Stomach smooth muscle (tissue), 2 donors: Measurements from ENCODE around the gene EPHB4.
A peak's percentile ranks its signal among the peaks of the same experiment; 100 is the strongest.

Source experiments
- H3K27ac ChIP-seq: one replicate; pipeline ENCODE4 v1.7.0; 2013; ENCODE audit warnings: mild to moderate bottlenecking, low read length, inconsistent platforms
- H3K27me3 ChIP-seq, 2 donors: one replicate each; pipeline ENCODE4 v1.7.0; 2013; ENCODE audit warnings: low read length in 2 of 2; ENCODE audit not compliant: insufficient read depth in 2 of 2, control insufficient read depth in 1 of 2
- H3K36me3 ChIP-seq, 2 donors: one replicate each; pipeline ENCODE4 v1.7.0; 2013; ENCODE audit warnings: low read length in 2 of 2; ENCODE audit not compliant: control insufficient read depth in 2 of 2, insufficient read depth in 2 of 2
- H3K4me1 ChIP-seq: one replicate; pipeline ENCODE4 v1.7.0; 2013; ENCODE audit warnings: low read length; ENCODE audit not compliant: control insufficient read depth, insufficient read depth
- H3K4me3 ChIP-seq, 2 donors: one replicate each; pipeline ENCODE4 v1.7.0; 2013; ENCODE audit warnings: low read length in 2 of 2
- H3K9ac ChIP-seq, 2 donors: one replicate each; pipeline ENCODE4 v1.7.0; 2013; ENCODE audit warnings: low read length in 2 of 2, mild to moderate bottlenecking in 1 of 2
- H3K9me3 ChIP-seq, 2 donors: one replicate each; pipeline ENCODE4 v1.7.0; 2013; ENCODE audit warnings: low read length in 2 of 2; ENCODE audit not compliant: control insufficient read depth in 2 of 2
- donor health status: healthy.
- donor health status: Pancreatic carcinoma.

Gene EPHB4

DNA sequence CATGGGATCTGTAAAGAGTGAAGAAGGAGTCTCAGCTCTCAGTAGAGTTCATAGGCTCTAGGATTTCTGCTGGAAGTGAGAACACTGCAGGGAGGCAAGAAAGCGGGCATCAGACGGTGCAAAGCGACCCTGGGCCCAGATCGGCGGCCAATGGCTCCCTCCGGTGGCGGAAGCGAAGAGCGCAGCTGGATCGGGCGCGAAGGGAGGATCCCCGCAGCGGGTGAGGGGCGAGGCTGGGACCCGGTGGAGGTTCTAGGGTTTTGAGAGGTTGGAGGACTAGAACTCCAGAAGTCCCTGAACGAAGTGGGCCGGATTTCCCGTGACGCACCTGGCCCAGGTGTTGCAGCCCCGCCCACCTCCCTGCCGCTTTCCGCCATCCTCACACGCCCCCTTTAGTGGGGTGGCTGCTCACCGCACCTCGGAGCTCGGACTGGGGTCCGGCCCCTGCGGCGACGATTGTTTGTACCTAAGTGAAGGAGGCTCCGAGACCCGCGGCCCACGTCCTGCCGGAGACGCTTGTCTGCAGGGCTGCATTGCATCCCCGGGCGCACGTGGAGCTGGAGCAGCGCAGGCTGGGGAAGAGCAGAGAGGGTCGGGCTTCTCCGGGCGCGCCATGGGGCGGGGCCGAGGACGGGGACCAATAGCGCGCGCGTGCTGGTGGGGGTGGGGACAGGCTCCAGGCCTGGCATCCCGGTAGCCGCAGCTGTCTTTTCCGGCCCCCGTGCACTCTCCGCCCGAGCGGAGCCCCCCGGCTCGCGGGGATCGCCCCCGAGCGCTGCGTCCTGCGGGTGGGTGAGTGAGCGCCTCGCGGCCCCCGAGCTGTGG, 24.9 kb upstream of the EPHB4 start, which contains the start of gene SLC12A9:
SLC12A9 (plus strand) TSS at position 666 of the 825 bp plus-strand sequence. CDS start 1,485 bp downstream, outside the sequence.
- Histone ChIP-seq H3K4me3 (peak within 1 kb of the TSS; percentile 74 to 82), H3K4me1 (peaks cover 14% of the 10 kb centered on the region), H3K9me3 (no peaks in the 10 kb centered on the region), H3K36me3 (peaks cover 0 to 5% of the 10 kb centered on the region in 2 donors), H3K9ac (peak within 1 kb of the TSS; percentile 62 to 68), H3K27ac (peak within 1 kb of the TSS; percentile 31), H3K27me3 (no peaks in the 10 kb centered on the region)

DNA sequence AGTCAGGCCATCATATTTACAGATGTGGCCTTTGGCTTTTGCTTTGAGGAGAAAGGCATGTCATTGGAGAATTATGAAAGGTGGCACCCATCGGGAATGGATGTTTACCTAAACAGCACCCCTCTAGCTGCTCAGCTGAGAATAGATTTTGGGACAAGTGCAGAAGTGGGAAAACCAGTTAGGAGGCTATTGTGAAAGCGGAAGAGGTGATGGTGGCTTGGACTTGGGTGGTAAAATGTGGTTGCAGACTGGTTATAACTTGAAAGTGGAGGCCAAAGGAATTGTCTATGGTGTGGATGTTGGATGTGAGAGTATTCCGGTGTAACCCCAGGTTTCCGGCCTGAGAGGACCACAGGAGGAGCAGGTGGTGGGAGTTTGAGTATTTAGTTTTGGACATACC, 20.0 kb upstream of the EPHB4 start:
- no peaks in the 10 kb centered on the region for H3K36me3 ChIP-seq
- no peak overlapping the region for H3K4me3 ChIP-seq
- H3K9me3 ChIP-seq, result no peaks in the 10 kb centered on the region
- H3K9ac ChIP-seq, result no peak overlapping the region
- H3K4me1 ChIP-seq, result peaks cover 7% of the 10 kb centered on the region
- H3K27me3 ChIP-seq, result no peaks in the 10 kb centered on the region
- no peak overlapping the region for H3K27ac ChIP-seq

GRCh38 chr7:100840470-100841100, 13.3 kb upstream of the EPHB4 start:
- H3K4me1 ChIP-seq, result peaks cover 3% of the 10 kb centered on the region
- no peak overlapping the region for H3K9ac ChIP-seq
- no peak overlapping the region for H3K4me3 ChIP-seq
- H3K27ac ChIP-seq, result no peak overlapping the region
- H3K27me3 ChIP-seq, result no peaks in the 10 kb centered on the region
- H3K36me3 ChIP-seq, result no peaks in the 10 kb centered on the region
- no peaks in the 10 kb centered on the region for H3K9me3 ChIP-seq

GRCh38 chr7:100839361-100839760, 12.0 kb upstream of the EPHB4 start:
- Histone ChIP-seq H3K9ac (no peak overlapping the region), H3K27me3 (no peaks in the 10 kb centered on the region), H3K27ac (no peak overlapping the region), H3K36me3 (no peaks in the 10 kb centered on the region), H3K4me1 (peaks cover 3% of the 10 kb centered on the region), H3K9me3 (no peaks in the 10 kb centered on the region), H3K4me3 (no peak overlapping the region)

- peak overlapping the region; percentile 75 to 78 for H3K4me3 ChIP-seq
- H3K9me3 ChIP-seq, result no peaks in the 10 kb centered on the region
- H3K27ac ChIP-seq, result peak overlapping the region; percentile 80
- peak overlapping the region; percentile 59 to 74 for H3K9ac ChIP-seq
- peaks cover 3% of the 10 kb centered on the region for H3K4me1 ChIP-seq
- no peaks in the 10 kb centered on the region for H3K27me3 ChIP-seq
- no peaks in the 10 kb centered on the region for H3K36me3 ChIP-seq
Measured at GRCh38 chr7:100837099-100837836, 9.9 kb upstream of the EPHB4 start.

DNA sequence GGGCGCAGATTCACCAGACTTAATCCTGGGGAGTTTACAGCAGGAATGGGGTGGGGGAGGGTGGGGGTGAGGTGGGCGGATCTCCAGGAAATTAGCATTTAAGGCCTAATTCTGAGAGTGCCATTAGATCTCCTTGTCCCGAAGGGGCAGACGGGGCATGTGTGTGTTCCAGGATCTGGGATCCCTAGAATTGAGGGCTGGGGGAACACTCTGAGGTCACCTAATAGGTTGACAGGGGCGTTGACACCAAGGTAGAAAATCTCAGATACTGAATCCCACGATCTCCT, 9.4 kb upstream of the EPHB4 start:
- no peaks in the 10 kb centered on the region for H3K27me3 ChIP-seq
- H3K36me3 ChIP-seq, result no peaks in the 10 kb centered on the region
- H3K27ac ChIP-seq, result peak overlapping the region; percentile 80
- H3K4me1 ChIP-seq, result peaks cover 3% of the 10 kb centered on the region
- H3K9ac ChIP-seq, result peak overlapping the region; percentile 59 to 74
- H3K4me3 ChIP-seq, result peak overlapping the region; percentile 75 to 78
- no peaks in the 10 kb centered on the region for H3K9me3 ChIP-seq

- no peak overlapping the region for H3K27ac ChIP-seq
- no peaks in the 10 kb centered on the region for H3K27me3 ChIP-seq
- no peaks in the 10 kb centered on the region for H3K9me3 ChIP-seq
- H3K36me3 ChIP-seq, result no peaks in the 10 kb centered on the region
- H3K4me3 ChIP-seq, result no peak overlapping the region
- peaks cover 3% of the 10 kb centered on the region for H3K4me1 ChIP-seq
- H3K9ac ChIP-seq, result peak overlapping the region in 1 of 2 donors; percentile 21
Measured at GRCh38 chr7:100835903-100836811, 8.8 kb upstream of the EPHB4 start.

- Histone ChIP-seq H3K27ac (no peak overlapping the region), H3K4me1 (peaks cover 9% of the 10 kb centered on the region), H3K9ac (no peak overlapping the region), H3K27me3 (no peaks in the 10 kb centered on the region), H3K4me3 (no peak overlapping the region), H3K9me3 (no peaks in the 10 kb centered on the region), H3K36me3 (no peaks in the 10 kb centered on the region)
Measured at GRCh38 chr7:100832281-100832633, 4.9 kb upstream of the EPHB4 start.

- Histone ChIP-seq H3K4me1 (peaks cover 20% of the 10 kb centered on the region), H3K27ac (no peak overlapping the region)
Measured at GRCh38 chr7:100830396-100830795, 3.1 kb upstream of the EPHB4 start.

GRCh38 chr7:100829150-100829716, 1.9 kb upstream of the EPHB4 start:
- no peak overlapping the region for H3K27ac ChIP-seq

More at GRCh38 chr7:100830396-100830795, 3.1 kb upstream of the EPHB4 start:
- no peaks in the 10 kb centered on the region for H3K9me3 ChIP-seq
- H3K9ac ChIP-seq, result no peak overlapping the region
- H3K36me3 ChIP-seq, result no peaks in the 10 kb centered on the region
- H3K27me3 ChIP-seq, result no peaks in the 10 kb centered on the region
- no peak overlapping the region for H3K4me3 ChIP-seq

More at GRCh38 chr7:100829150-100829716, 1.9 kb upstream of the EPHB4 start:
- Histone ChIP-seq H3K27me3 (no peaks in the 10 kb centered on the region), H3K4me3 (no peak overlapping the region), H3K9ac (no peak overlapping the region), H3K4me1 (peaks cover 30% of the 10 kb centered on the region), H3K9me3 (no peaks in the 10 kb centered on the region), H3K36me3 (no peaks in the 10 kb centered on the region)
